Measurements from ENCODE around the gene AMBRA1.
"Not testable (repeated sequence)": the region's sequence is repeated elsewhere in the genome, so short reads cannot be mapped to it uniquely, and the experiment has no call there.

The AMBRA1 gene

GRCh38 chr11:46377290-46377689 is 216.5 kb downstream of the AMBRA1 start:
- Histone ChIP-seq H4K20me1 (peaks cover 44% of the 10 kb centered on the region), H3K4me2 (no peak overlapping the region), H3K36me3 (peaks cover 66% of the 10 kb centered on the region), H3K27ac (no peak overlapping the region), H3K9me3 (no peaks in the 10 kb centered on the region), H3K4me3 (no peak overlapping the region), H3K9ac (no peak overlapping the region), H3K4me1 (peaks cover 28% of the 10 kb centered on the region), H3K27me3 (no peaks in the 10 kb centered on the region)
- no peak for TF ChIP-seq Cebpa-rat (IDR thresholded peaks at IDR 0.05)

- no peak overlapping the region for H3K4me3 ChIP-seq
- H3K9ac ChIP-seq = no peak overlapping the region
- H3K9me3 ChIP-seq = no peaks in the 10 kb centered on the region
- H3K36me3 ChIP-seq = peaks cover 75% of the 10 kb centered on the region
- peaks cover 46% of the 10 kb centered on the region for H4K20me1 ChIP-seq
- peaks cover 26% of the 10 kb centered on the region for H3K4me1 ChIP-seq
- no peak overlapping the region for H3K27ac ChIP-seq
- no peaks in the 10 kb centered on the region for H3K27me3 ChIP-seq
- H3K4me2 ChIP-seq = no peak overlapping the region
- TF ChIP-seq Cebpa-rat (IDR thresholded peaks at IDR 0.05) = no peak
These were observed 217.4 kb downstream of the AMBRA1 start for GRCh38 chr11:46376258-46377050.

- Histone ChIP-seq H3K9ac (no peak overlapping the region), H3K4me1 (peaks cover 26% of the 10 kb centered on the region), H3K4me3 (no peak overlapping the region), H3K27me3 (no peaks in the 10 kb centered on the region), H3K27ac (no peak overlapping the region), H3K36me3 (peaks cover 84% of the 10 kb centered on the region), H4K20me1 (peaks cover 46% of the 10 kb centered on the region), H3K4me2 (no peak overlapping the region), H3K9me3 (no peaks in the 10 kb centered on the region)
- no peak for TF ChIP-seq Cebpa-rat (IDR thresholded peaks at IDR 0.05)
These were observed 218.3 kb downstream of the AMBRA1 start for GRCh38 chr11:46375392-46376101.

GRCh38 chr11:46374815-46375214 is 219.0 kb downstream of the AMBRA1 start:
- TF ChIP-seq Cebpa-rat (IDR thresholded peaks at IDR 0.05) = no peak
- Histone ChIP-seq H3K9ac (no peak overlapping the region), H3K36me3 (peaks cover 91% of the 10 kb centered on the region), H3K9me3 (no peaks in the 10 kb centered on the region), H3K4me1 (peaks cover 23% of the 10 kb centered on the region), H3K27me3 (no peaks in the 10 kb centered on the region), H3K4me2 (no peak overlapping the region), H4K20me1 (peaks cover 48% of the 10 kb centered on the region), H3K4me3 (no peak overlapping the region), H3K27ac (no peak overlapping the region)

- H3K4me3 ChIP-seq = no peak overlapping the region
- no peak overlapping the region for H3K9ac ChIP-seq
- no peak overlapping the region for H3K27ac ChIP-seq
- peaks cover 23% of the 10 kb centered on the region for H3K4me1 ChIP-seq
- peaks cover 46% of the 10 kb centered on the region; the same call in 1 of the 2 replicates for H4K20me1 ChIP-seq
- TF ChIP-seq Cebpa-rat (IDR thresholded peaks at IDR 0.05) = no peak
- no peaks in the 10 kb centered on the region for H3K27me3 ChIP-seq
- H3K36me3 ChIP-seq = peaks cover 99% of the 10 kb centered on the region
- H3K4me2 ChIP-seq = no peak overlapping the region
- no peaks in the 10 kb centered on the region for H3K9me3 ChIP-seq
These were observed 219.8 kb downstream of the AMBRA1 start for GRCh38 chr11:46373787-46374740.

GRCh38 chr11:46372501-46372900 is 221.3 kb downstream of the AMBRA1 start:
- H3K9me3 ChIP-seq, H3K4me3 ChIP-seq, H3K4me2 ChIP-seq, H3K9ac ChIP-seq, H3K27ac ChIP-seq, H3K27me3 ChIP-seq: not testable (repeated sequence)
- H4K20me1 ChIP-seq = peaks cover 45% of the 10 kb centered on the region
- H3K36me3 ChIP-seq = peaks cover 98% of the 10 kb centered on the region
- peaks cover 25% of the 10 kb centered on the region for H3K4me1 ChIP-seq

- H3K27ac ChIP-seq = no peak overlapping the region
- peaks cover 27% of the 10 kb centered on the region for H3K4me1 ChIP-seq
- H3K27me3 ChIP-seq = no peaks in the 10 kb centered on the region
- no peak overlapping the region for H3K4me2 ChIP-seq
- H3K9ac ChIP-seq = 0 out of 2 replicates have a peak overlapping the region, but pooled peaks have one; percentile 24
- peaks cover 94% of the 10 kb centered on the region for H3K36me3 ChIP-seq
- no peak for TF ChIP-seq Cebpa-rat (IDR thresholded peaks at IDR 0.05)
- H3K4me3 ChIP-seq = no peak overlapping the region
- H3K9me3 ChIP-seq = no peaks in the 10 kb centered on the region
- peaks cover 47% of the 10 kb centered on the region for H4K20me1 ChIP-seq
These were observed 221.7 kb downstream of the AMBRA1 start for GRCh38 chr11:46372086-46372485.

GRCh38 chr11:46371262-46371661 is 222.6 kb downstream of the AMBRA1 start:
- H3K9ac ChIP-seq, H3K4me2 ChIP-seq, H3K27me3 ChIP-seq, H3K4me3 ChIP-seq, H3K9me3 ChIP-seq, H3K27ac ChIP-seq: not testable (repeated sequence)
- Histone ChIP-seq H3K36me3 (peaks cover 94% of the 10 kb centered on the region), H3K4me1 (peaks cover 36% of the 10 kb centered on the region), H4K20me1 (peaks cover 51% of the 10 kb centered on the region)

GRCh38 chr11:46370253-46370652 is 223.6 kb downstream of the AMBRA1 start:
- Histone ChIP-seq H3K27me3 (no peaks in the 10 kb centered on the region), H3K4me3 (no peak overlapping the region), H3K27ac (no peak overlapping the region), H3K4me2 (no peak overlapping the region), H3K4me1 (peaks cover 46% of the 10 kb centered on the region), H3K9me3 (no peaks in the 10 kb centered on the region), H4K20me1 (peaks cover 53% of the 10 kb centered on the region), H3K36me3 (peaks cover 87% of the 10 kb centered on the region), H3K9ac (no peak overlapping the region)
- no peak for TF ChIP-seq Cebpa-rat (IDR thresholded peaks at IDR 0.05)
